Measurements from ENCODE around the gene SULF2. TPM values are rescaled to one million over a fixed set of nuclear protein-coding genes. Genes with fewer than 3 reads are reported as not detected.

The SULF2 gene
- total and polyA plus RNA-seq, 2 of the 4 experiments (the other 2 are of a cell fraction) = 0.54 to 0.77 TPM

DNA sequence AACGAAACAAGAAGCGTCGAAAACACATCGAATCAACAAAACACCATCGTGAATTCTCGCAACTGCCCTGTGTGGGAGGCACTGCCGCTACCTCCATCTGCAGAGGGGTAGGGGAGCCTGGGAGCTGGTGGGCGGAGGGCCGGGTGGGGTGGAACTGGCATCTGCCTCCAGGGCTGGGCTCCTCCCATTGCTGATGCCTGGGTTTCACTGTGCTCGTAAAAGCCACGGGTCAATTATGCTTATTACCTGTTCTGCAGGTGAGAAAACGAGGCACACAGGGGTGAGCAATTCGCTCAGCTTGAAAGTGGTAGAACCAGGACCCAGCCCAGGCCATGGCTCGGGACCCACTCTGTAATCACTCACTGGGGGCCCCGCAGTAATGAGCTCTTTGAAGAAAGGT, 16.5 kb upstream of the SULF2 start:
- no peak overlapping the region for H4K5ac ChIP-seq (ENCODE audit: low read depth, low read length)
- H2AK9ac ChIP-seq (replicated peaks; ENCODE audit: low read depth, low read length, poor library complexity) = no peak overlapping the region
- no peak overlapping the region for H2BK120ac ChIP-seq (ENCODE audit: low read depth, low read length)
- TF ChIP-seq FOS (IDR thresholded peaks at IDR 0.05; ENCODE audit: low read depth, low read length) (no peak), BHLHE40 (IDR thresholded peaks at IDR 0.05; ENCODE audit: low read depth, low read length) (no peak), RCOR1 (IDR thresholded peaks at IDR 0.05; ENCODE audit: insufficient replicate concordance, low read length) (no peak), MXI1 (IDR thresholded peaks at IDR 0.05; ENCODE audit: borderline replicate concordance, low read depth, low read length) (no peak), SMC3 (IDR thresholded peaks at IDR 0.05; ENCODE audit: low read depth, low read length) (no peak), RAD21 (IDR thresholded peaks at IDR 0.05; ENCODE audit: low read length) (no peak), NFE2L2 (IDR thresholded peaks at IDR 0.05; ENCODE audit: low read depth, low read length) (no peak), RFX5 (IDR thresholded peaks at IDR 0.05; ENCODE audit: low read depth, low read length) (no peak), CEBPB (IDR thresholded peaks at IDR 0.05; ENCODE audit: low read depth, low read length) (no peak), MAZ (IDR thresholded peaks at IDR 0.05; ENCODE audit: borderline replicate concordance, low read depth, low read length) (no peak), USF2 (IDR thresholded peaks at IDR 0.05; ENCODE audit: low read depth, low read length) (no peak), MAFK (IDR thresholded peaks at IDR 0.05; ENCODE audit: low read depth, low read length) (no peak), POLR2A (IDR thresholded peaks at IDR 0.05; ENCODE audit: low read depth, low read length) (no peak), CHD1 (IDR thresholded peaks at IDR 0.05; ENCODE audit: low read depth, low read length) (no peak)
- TF ChIP-seq, protein P1, sequence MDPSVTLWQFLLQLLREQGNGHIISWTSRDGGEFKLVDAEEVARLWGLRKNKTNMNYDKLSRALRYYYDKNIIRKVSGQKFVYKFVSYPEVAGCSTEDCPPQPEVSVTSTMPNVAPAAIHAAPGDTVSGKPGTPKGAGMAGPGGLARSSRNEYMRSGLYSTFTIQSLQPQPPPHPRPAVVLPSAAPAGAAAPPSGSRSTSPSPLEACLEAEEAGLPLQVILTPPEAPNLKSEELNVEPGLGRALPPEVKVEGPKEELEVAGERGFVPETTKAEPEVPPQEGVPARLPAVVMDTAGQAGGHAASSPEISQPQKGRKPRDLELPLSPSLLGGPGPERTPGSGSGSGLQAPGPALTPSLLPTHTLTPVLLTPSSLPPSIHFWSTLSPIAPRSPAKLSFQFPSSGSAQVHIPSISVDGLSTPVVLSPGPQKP (IDR thresholded peaks at IDR 0.05; ENCODE audit: borderline replicate concordance, low read depth, low read length) = no peak
- TF ChIP-seq, protein P2, sequence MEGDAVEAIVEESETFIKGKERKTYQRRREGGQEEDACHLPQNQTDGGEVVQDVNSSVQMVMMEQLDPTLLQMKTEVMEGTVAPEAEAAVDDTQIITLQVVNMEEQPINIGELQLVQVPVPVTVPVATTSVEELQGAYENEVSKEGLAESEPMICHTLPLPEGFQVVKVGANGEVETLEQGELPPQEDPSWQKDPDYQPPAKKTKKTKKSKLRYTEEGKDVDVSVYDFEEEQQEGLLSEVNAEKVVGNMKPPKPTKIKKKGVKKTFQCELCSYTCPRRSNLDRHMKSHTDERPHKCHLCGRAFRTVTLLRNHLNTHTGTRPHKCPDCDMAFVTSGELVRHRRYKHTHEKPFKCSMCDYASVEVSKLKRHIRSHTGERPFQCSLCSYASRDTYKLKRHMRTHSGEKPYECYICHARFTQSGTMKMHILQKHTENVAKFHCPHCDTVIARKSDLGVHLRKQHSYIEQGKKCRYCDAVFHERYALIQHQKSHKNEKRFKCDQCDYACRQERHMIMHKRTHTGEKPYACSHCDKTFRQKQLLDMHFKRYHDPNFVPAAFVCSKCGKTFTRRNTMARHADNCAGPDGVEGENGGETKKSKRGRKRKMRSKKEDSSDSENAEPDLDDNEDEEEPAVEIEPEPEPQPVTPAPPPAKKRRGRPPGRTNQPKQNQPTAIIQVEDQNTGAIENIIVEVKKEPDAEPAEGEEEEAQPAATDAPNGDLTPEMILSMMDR (conservative IDR thresholded peaks at IDR 0.05; ENCODE audit: low read depth, low read length) = no peak
- dilution Hi-C loops (cut with HindIII; ENCODE audit: low sequenced_read_pairs, unreplicated experiment) (no loop called here), in situ Hi-C loops (cut with MboI; ENCODE audit: low sequenced_read_pairs) (no loop called here), intact Hi-C loops (cut with micrococcal nuclease) (no loop called here)
- peaks cover 2% of the 10 kb centered on the region; the same call in 1 of the 2 replicates for H3K27me3 ChIP-seq (ENCODE audit: control insufficient read depth, insufficient read depth, low read length)
- ATAC-seq (ENCODE audit: low read depth) (no peak), DNase-seq (no peak)
- H3K4me2 ChIP-seq (ENCODE audit: low read depth, low read length) = no peak overlapping the region
- no peaks in the 10 kb centered on the region for H3K9me3 ChIP-seq (ENCODE audit: control insufficient read depth, insufficient read depth, low read length)
- H4K20me1 ChIP-seq (ENCODE audit: insufficient read depth, low read length) = no peaks in the 10 kb centered on the region
- no peak overlapping the region for H4K91ac ChIP-seq (ENCODE audit: insufficient read depth, low read depth, low read length)
- H4K8ac ChIP-seq (ENCODE audit: low read depth in 2 of 2, low read length in 2 of 2) = no peak overlapping the region
- H3K9ac ChIP-seq (ENCODE audit: low read depth, low read length) = no peak overlapping the region
- H3K23ac ChIP-seq (ENCODE audit: low read depth, low read length) = no peak overlapping the region
- H3K36me3 ChIP-seq (ENCODE audit: control insufficient read depth, insufficient read depth, low read length) = no peaks in the 10 kb centered on the region
- no peak overlapping the region for H3K56ac ChIP-seq (ENCODE audit: extremely low read depth, insufficient read depth, low read length)
- H3K9me1 ChIP-seq (ENCODE audit: insufficient read depth, low read length) = no peaks in the 10 kb centered on the region
- H2BK5ac ChIP-seq (ENCODE audit: low read depth, low read length, poor library complexity, severe bottlenecking) = no peak overlapping the region
- no peak overlapping the region for H2AK5ac ChIP-seq (ENCODE audit: low read depth, low read length)
- no peaks in the 10 kb centered on the region for H3K4me1 ChIP-seq (ENCODE audit: control insufficient read depth, insufficient read depth, low read length)
- H3K27ac ChIP-seq (ENCODE audit: insufficient read depth, low read length) = no peak overlapping the region
- no peak overlapping the region for H2BK15ac ChIP-seq (ENCODE audit: low read depth, low read length)
- no peak overlapping the region for H3K18ac ChIP-seq (ENCODE audit: low read depth, low read length)
- no peak overlapping the region for H2BK20ac ChIP-seq (ENCODE audit: low read depth, low read length)
- no TSS peak for BruUV-seq (replicated peaks)
- H3K79me1 ChIP-seq (ENCODE audit: low read depth in 1 of 2, low read length in 2 of 2) = no peaks in the 10 kb centered on the region
- no peak overlapping the region for H3K14ac ChIP-seq (replicated peaks; ENCODE audit: low read depth, low read length)
- no peak overlapping the region for H2AFZ ChIP-seq (replicated peaks; ENCODE audit: low read length, poor library complexity)
- H3K4me3 ChIP-seq (ENCODE audit: insufficient read depth, low read depth, low read length) = no peak overlapping the region
- CTCF ChIA-PET = no interaction called here
- 81% methylated on average over 4 of the region's 15 CpGs; no CpG with 5 or more reads in 1 of the 2 experiments for WGBS, 2 experiments (ENCODE audit: extremely low coverage in 2 of 2, insufficient read length in 1 of 2)
- no peak overlapping the region for H3K4ac ChIP-seq (ENCODE audit: low read depth, low read length)
- POLR2A ChIA-PET (ENCODE audit: unreplicated experiment) = no interaction called here

Measured in IMR-90 (cell line).